ENCODE measurements around the gene NCKAP5. TPM values are rescaled to one million over a fixed set of nuclear protein-coding genes. Genes with fewer than 3 reads are reported as not detected.

NCKAP5 gene
- total and polyA plus RNA-seq, 2 of the 8 experiments (the other 6 are each of a cell fraction or from before 2014, with no cell fraction given): 0.27 to 0.86 TPM

- TF ChIP-seq TAF1 (IDR thresholded peaks at IDR 0.05; ENCODE audit: low read depth, low read length) (no peak), EP300 (IDR thresholded peaks at IDR 0.05; ENCODE audit: borderline replicate concordance in 1 of 2, low read depth in 2 of 2, low read length in 2 of 2) (no peak), NRF1 (IDR thresholded peaks at IDR 0.05; ENCODE audit: low read depth, low read length) (no peak), RFX5 (IDR thresholded peaks at IDR 0.05; ENCODE audit: borderline replicate concordance, low read depth, low read length) (no peak), KDM5A (IDR thresholded peaks at IDR 0.05; ENCODE audit: low read length) (no peak), SUZ12 (IDR thresholded peaks at IDR 0.05; ENCODE audit: low read length) (no peak), POLR2A (IDR thresholded peaks at IDR 0.05; ENCODE audit: control extremely low read depth in 1 of 2, low read depth in 2 of 2, low read length in 2 of 2) (no peak), POU5F1 (IDR thresholded peaks at IDR 0.05; ENCODE audit: low read depth, low read length) (no peak), HDAC6 (IDR thresholded peaks at IDR 0.05; ENCODE audit: low read depth, low read length) (no peak), SIN3A (conservative IDR thresholded peaks at IDR 0.05 in 1 of 2, IDR thresholded peaks at IDR 0.05 in 1 of 2; ENCODE audit: low read depth in 1 of 2, low read length in 2 of 2) (no peak)
Measured at GRCh38 chr2:133438848-133439564, 129.3 kb downstream of the NCKAP5 start (continued).
